22Rv1 (cell line): ENCODE data around the gene GPHA2.

Source experiments
- CTCF ChIP-seq: fragments of 450-650 bp; IDR thresholded peaks from 2 replicates; pipeline ENCODE4 v1.5.1; 2017; ENCODE audit warnings: mild to moderate bottlenecking
- ZFX ChIP-seq: fragments of 450-650 bp; IDR thresholded peaks from 2 replicates; pipeline ENCODE4 v1.6.1; 2017; ENCODE audit warnings: antibody characterized with exemption, borderline replicate concordance

- TF ChIP-seq CTCF = no peak
- TF ChIP-seq ZFX = no peak
These were observed 11.6 kb upstream of the GPHA2 start for GRCh38 chr11:64947208-64947814.
